ENCODE measurements around the gene KRTAP12-1.

KRTAP12-1 gene, protein sequence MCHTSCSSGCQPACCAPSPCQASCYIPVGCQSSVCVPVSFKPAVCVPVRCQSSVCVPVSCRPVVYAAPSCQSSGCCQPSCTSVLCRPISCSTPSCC

DNA sequence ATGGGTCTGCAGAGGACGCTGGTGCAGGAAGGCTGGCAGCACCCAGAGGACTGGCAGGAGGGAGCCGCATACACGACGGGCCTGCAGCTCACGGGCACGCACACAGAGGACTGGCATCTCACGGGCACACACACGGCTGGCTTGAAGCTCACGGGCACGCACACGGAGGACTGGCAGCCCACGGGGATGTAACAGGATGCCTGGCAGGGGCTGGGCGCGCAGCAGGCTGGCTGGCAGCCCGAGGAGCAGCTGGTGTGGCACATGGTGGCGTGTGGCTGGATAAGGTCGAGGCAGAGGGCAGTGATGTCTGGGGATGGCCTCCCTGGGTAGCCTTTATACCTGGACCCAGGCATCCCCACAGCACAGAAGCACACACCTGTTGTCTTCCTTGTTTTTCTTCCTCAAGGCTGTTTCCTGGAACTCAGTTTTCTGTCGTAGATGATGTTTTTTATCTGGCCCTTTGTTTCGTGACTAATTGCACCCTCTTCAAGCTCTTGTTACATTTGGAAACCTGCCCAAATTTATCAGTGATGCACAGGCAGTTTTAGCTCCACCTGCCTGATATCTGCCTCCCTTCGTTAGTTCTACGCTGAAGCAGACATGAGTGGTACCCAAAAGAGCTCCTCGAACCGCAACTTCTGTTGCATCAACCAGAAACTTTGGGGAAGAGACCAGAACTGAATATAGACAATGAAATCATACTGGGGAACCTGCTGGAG, at the start of gene KRTAP12-1:
TSS of gene KRTAP12-1 (minus strand) at position 303 of the 719 bp plus-strand sequence. CDS start at position 263, 40 bp downstream.
- TF ChIP-seq, protein P1, sequence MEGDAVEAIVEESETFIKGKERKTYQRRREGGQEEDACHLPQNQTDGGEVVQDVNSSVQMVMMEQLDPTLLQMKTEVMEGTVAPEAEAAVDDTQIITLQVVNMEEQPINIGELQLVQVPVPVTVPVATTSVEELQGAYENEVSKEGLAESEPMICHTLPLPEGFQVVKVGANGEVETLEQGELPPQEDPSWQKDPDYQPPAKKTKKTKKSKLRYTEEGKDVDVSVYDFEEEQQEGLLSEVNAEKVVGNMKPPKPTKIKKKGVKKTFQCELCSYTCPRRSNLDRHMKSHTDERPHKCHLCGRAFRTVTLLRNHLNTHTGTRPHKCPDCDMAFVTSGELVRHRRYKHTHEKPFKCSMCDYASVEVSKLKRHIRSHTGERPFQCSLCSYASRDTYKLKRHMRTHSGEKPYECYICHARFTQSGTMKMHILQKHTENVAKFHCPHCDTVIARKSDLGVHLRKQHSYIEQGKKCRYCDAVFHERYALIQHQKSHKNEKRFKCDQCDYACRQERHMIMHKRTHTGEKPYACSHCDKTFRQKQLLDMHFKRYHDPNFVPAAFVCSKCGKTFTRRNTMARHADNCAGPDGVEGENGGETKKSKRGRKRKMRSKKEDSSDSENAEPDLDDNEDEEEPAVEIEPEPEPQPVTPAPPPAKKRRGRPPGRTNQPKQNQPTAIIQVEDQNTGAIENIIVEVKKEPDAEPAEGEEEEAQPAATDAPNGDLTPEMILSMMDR (IDR thresholded peaks at IDR 0.05; ENCODE audit: low read depth, low read length) = no peak
- no peak for DNase-seq (ENCODE audit: extremely low read depth, low read depth)

DNA sequence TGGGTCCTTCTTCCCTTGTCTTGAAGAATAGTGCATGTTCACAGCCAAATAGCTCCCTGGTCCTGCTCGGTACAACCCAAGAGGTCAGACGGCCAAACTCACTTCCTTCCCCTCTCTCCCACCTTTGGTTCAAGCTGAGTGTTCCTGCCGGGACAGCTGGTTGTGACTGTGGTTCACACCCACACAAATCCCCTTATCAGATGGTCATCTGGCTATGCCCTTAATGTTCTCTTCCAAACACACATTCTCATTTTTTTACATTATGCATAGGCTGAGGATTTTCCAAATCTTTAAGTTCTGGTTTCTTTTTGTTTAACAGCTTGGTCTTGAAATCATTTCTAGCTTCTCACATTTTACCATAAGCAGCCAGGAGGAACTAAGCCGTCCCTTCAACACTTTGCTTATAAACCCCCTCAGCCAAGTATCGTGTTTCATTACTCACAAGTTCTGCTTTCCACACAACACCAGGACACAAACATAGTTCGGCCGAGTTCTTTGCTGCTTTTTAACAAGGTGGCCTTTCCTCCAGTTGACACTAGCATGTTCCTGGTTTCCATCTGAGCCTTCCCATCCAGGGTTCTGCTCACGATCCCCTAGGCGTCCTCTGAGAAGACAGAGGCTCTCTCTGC, 49.1 kb upstream of the KRTAP12-1 start:
- TF ChIP-seq, protein P1 (IDR thresholded peaks at IDR 0.05; ENCODE audit: low read depth, low read length) = no peak
- no peak for DNase-seq (ENCODE audit: extremely low read depth, low read depth)

DNA sequence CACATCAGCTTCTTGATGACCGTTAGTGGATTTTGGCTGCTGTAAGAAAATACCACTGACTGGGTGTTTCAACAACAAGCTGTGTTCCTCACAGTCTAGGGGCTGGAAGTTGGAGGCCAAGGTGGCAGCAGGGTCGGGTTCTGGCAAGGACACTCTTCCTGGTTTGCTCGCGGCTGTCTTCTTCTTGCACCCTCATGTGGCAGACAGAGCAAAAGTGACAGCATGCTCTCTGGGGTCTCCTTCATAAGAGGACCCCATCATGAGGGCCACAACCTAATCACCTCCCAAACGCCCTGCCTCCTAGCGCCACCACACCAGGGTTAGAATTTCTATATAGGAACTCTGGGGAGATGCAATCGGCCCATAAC, 48.0 kb upstream of the KRTAP12-1 start:
- no peak for DNase-seq (ENCODE audit: extremely low read depth, low read depth)
- TF ChIP-seq, protein P1 (IDR thresholded peaks at IDR 0.05; ENCODE audit: low read depth, low read length) = no peak

DNA sequence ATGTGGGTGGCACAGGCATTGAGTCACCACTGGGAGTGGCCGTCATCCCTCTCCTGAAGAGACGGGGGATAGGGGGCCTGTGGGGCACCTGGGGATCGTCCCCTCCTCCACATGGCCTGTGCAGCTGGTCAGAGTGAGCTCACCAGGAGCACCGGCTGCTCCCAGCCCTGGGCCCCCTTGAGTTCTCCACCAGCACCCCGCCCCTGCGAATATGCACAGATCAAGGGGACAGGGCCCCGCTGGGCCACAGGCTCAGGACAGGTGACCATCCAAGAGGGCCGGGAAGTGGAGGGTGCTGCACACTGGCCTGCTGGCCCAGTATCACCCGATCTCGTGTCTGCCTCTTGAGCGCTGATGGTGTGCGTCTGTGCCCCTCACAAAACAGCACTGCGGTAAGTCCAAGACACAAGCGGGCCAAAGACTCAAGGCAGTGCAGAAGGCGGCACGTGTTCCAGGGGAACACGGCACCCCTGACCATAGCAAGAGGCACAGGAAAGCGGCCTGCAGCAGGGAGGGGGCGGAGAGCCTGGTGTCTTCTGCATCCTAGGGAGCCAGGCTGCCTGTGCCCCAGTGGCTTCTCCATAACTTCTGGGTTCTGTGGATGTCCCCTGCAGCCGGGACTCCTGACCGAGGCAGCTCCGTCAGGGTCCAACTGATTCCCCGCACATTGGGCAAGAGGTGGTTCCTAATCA, 47.5 kb upstream of the KRTAP12-1 start:
- DNase-seq (ENCODE audit: extremely low read depth, low read depth) = no peak
- TF ChIP-seq, protein P1 (IDR thresholded peaks at IDR 0.05; ENCODE audit: low read depth, low read length) = no peak

DNA sequence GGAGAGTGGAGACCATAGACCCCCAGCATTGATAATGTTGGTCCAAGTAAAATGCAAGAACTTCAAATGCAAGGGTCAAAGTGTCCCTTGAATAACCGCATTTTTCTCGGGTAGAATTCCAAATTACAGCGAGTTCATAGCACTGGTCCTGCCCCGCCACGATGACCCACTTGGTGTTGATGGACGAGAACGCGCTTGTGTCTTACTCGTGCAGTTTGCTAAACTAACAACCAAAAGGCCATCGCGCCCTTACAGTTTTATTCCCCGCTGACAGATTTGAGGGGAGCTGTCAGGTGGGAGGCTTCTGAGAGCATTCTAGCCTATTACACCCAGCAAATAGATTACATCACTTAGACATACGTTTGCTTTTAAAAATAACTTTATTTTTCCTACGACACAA, 46.8 kb upstream of the KRTAP12-1 start:
- TF ChIP-seq, protein P1 (IDR thresholded peaks at IDR 0.05; ENCODE audit: low read depth, low read length) = no peak
- DNase-seq (ENCODE audit: extremely low read depth, low read depth) = no peak

DNA sequence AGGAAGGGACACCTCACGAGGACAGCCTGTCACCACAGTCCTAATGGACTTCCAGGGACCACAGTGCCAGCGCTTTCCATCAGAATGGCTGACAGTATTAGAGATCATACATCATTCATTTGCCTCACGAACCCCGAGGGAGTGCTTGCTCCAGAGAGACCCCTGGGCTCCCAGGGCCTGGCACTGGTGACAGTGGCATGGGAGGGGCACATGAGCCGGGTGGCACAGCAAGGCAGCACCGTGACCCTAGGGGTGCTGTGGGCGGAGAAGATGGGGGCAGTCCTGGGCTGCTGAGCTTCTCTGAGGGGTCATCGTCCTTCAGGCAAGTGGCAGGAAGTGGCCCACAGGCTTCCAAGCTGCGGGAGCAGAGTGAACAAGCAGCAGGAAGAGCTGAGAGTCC, 45.8 kb upstream of the KRTAP12-1 start:
- no peak for DNase-seq (ENCODE audit: extremely low read depth, low read depth)
- TF ChIP-seq, protein P1 (IDR thresholded peaks at IDR 0.05; ENCODE audit: low read depth, low read length) = no peak

DNA sequence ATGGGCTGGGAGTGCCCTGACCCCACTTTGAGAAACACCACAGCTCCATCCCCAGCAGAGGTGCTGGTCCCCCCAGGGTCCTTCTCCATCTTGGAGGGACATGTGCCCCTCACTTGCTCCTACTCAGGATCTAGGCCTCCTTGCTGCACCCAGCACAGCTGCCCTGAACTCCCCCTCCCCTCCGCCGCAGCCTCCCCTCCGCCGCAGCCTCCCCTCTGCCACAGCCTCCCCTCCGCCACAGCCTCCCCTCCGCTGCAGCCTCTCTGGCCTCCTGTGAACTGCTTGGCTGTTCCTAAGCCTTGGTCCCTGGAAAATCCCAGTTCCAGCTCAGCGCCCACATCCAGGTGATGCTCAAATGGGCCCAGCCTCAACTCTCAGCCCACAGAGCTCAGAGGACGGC, 45.4 kb upstream of the KRTAP12-1 start:
- TF ChIP-seq, protein P1 (IDR thresholded peaks at IDR 0.05; ENCODE audit: low read depth, low read length) = no peak
- DNase-seq (ENCODE audit: extremely low read depth, low read depth) = no peak

All from AG09319 (cell line).